ENCODE results near the gene FAT4.

FAT4 gene

DNA sequence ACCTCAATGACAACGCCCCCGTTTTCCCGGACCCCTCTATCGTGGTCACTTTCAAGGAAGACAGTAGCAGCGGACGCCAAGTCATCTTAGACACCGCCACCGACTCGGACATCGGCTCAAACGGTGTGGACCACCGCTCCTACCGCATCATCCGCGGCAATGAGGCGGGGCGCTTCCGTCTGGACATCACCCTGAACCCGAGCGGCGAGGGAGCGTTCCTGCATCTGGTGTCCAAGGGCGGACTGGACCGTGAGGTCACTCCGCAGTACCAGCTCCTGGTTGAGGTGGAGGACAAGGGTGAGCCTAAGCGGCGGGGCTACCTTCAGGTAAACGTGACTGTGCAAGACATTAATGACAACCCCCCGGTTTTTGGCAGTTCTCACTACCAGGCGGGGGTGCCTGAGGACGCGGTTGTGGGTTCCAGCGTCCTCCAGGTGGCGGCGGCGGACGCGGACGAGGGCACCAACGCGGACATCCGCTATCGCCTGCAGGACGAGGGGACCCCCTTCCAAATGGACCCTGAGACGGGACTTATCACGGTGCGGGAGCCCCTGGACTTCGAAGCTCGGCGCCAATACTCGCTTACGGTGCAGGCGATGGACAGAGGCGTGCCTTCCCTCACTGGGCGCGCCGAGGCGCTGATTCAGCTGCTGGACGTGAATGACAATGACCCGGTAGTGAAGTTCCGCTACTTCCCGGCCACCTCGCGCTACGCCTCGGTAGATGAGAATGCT lies 2.2 kb downstream of the FAT4 start:
- peak; percentile 73 for DNase-seq (ENCODE audit: low spot score)

DNA sequence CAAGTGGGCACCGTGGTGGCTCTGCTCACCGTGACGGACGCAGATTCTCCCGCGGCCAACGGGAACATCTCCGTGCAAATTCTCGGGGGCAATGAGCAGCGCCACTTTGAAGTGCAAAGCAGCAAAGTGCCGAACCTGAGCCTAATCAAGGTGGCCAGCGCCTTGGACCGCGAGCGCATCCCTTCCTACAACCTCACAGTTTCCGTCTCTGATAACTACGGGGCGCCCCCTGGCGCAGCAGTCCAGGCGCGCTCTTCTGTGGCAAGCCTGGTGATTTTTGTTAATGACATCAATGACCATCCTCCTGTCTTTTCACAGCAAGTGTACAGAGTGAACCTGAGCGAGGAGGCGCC lies 2.7 kb downstream of the FAT4 start:
- peak; percentile 67 for DNase-seq (ENCODE audit: low spot score)

DNA sequence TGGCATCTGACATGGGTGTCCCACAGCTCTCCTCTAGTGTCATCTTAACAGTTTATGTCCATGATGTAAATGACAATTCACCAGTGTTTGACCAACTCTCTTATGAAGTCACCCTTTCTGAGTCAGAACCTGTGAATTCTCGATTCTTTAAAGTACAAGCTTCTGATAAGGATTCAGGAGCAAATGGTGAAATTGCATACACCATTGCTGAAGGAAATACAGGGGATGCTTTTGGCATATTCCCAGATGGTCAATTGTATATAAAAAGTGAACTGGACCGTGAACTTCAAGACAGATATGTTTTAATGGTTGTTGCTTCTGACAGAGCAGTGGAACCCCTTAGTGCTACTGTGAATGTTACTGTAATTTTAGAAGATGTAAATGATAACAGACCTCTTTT lies 4.6 kb downstream of the FAT4 start:
- no peak for DNase-seq (ENCODE audit: low spot score)

DNA sequence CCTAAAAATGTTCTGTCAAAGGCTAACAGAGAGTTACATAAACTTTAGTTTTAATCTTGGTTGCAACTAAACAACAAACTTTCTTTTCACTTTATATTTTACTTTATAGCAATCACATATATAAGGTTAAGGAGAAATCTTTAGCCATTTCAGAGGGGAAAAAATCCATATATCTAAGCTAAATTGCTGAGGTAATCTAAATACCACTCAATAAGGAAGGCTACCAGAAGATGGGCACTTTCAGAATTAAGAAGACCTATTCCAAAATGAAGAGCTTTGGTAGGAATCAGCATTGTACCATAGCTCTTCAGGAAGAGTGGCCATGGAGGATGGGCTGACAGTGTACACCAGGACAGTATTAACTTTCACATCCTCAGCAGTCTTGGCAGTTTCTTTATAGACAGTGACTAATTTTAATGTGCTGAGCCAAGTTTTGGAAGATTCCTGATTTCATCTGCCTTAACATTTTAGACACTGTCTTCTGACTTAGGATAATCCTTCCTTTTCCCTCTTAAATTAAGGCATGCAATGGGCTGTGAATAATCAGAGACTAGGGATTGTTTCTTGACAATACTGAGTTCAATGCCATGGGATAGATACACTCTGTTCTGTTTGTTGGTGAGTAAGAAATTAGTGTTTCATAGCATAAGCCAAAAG lies 7.1 kb downstream of the FAT4 start:
- DNase-seq (ENCODE audit: low spot score): no peak

DNA sequence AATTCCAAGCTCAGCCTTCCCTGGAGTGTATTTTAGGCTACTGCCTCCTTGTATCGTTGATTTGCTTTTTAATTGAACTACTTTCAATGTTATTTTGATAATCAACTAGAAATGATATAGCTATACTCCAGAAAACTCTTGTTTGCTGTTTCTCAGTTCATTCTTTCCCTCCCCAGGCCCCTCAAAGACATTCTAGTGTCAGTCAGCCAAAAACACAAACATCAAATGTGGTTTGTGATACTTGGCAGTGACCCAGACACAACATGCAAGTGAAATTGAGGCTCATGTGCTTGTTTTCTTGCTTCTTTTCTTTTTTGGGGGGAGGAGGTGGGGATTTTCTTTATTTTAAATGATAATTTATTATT lies 7.6 kb downstream of the FAT4 start:
- DNase-seq (ENCODE audit: low spot score): no peak

DNA sequence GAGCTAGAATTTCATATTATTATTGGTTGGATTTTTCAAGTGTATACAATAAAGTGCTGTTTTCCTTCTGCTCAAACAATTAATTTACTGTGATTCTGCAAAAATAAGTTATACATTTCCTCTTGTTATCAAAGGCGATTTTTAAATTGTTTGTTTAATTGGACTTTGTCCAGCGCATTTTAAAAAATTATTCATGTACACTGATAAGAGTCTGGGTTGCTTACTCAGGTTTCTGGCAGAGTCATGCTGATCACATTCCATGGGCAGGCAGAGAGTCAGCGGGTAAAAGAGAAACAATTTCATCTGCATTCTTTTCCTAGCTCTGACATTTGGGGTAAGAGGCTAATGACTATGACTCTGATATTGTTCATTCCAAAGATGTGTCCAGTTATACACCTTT lies 8.9 kb downstream of the FAT4 start:
- no peak for DNase-seq (ENCODE audit: low spot score)

DNA sequence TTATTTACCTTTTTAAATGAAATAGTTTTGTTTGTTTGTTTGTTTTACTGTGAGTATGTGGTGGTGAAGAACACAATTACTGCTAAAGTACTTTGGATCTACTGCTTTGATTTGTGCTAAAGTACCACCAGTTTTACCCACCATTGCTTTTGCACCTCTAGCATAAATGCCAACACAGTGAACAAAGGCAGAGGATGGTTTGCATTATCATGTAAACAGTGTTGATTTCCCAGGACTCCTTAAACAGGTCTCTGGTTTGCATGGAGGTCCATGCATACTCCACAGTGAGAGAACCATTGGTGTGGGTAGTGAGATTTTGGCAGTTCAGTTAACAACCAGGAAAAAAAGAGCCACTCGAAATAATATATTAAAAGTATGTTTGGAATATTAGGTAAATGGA lies 11.0 kb downstream of the FAT4 start:
- no peak for DNase-seq (ENCODE audit: low spot score)

DNA sequence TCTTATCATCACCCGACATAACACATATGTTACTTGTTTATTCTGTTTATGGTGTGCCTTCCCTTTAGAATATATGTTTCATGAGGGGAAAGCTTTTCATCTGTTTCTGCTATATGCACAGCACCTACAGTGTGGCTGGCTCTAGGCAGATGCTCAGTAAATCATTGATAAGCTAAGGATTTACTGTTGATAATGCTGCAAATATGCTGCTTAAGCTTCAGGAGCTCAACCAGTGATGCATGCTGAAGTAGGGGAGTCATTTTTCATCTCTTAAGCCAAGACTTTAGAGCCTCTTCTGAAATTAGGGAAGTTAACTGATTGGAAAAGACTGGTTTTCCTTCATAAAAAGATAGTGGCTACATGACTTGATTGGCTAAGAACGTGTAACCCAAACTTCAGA lies 16.4 kb downstream of the FAT4 start:
- DNase-seq (ENCODE audit: low spot score): no peak

DNA sequence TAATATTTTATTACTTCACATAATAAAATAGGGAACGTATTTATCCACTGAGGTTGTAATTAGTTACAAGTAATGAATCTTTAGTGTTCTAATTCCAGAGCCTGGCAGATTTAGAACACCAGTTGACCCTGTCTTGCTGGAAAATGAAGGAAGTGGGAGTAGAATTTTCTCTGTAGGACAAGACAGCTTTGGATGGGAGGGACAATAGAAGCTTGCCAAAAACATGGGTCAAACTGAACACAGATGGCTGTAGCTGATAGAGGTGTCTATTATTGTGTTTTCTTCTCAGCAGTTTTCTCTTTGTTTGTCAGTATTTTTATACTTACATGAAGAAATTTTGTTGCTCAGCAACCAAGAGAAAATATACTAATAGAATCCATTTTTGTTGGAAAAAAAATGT lies 20.2 kb downstream of the FAT4 start:
- no peak for DNase-seq (ENCODE audit: low spot score)

DNA sequence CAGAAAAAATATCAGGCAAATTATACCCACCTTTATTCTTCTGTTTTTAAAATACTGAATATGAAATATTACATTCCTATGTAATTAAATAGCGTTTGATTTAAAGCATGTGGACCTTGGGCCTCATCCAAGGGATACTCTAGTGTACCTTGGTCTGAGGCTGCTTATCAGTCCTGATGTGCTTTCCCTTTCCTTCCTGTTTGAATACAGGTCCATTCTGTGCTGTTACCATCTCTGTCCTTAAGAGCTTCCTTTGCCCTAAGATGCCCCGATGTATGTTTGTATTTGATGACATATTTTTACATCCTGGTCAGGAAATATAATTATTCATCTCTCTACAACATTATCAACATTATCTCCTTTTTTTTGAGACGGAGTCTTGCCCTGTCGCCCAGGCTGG lies 24.1 kb downstream of the FAT4 start:
- DNase-seq (ENCODE audit: low spot score): no peak

DNA sequence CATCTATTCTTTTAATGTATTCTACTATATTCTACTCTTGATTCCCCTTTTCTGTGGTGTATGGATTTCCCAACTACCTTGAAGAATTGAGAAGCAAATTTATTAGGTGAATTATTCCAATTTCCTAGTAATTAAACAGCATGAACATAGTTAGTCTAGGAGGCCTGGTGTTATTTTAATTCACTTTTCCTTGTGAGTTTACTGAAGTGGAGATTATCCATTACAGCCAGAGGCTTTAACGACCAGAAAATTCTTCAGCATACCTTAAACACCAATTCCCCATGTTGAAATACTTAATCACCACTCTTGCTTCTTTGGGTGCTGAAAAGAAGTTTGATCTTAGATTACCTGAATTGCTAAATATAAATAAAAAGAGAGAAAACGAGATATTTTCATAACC lies 29.4 kb downstream of the FAT4 start:
- no peak for DNase-seq (ENCODE audit: low spot score)

DNA sequence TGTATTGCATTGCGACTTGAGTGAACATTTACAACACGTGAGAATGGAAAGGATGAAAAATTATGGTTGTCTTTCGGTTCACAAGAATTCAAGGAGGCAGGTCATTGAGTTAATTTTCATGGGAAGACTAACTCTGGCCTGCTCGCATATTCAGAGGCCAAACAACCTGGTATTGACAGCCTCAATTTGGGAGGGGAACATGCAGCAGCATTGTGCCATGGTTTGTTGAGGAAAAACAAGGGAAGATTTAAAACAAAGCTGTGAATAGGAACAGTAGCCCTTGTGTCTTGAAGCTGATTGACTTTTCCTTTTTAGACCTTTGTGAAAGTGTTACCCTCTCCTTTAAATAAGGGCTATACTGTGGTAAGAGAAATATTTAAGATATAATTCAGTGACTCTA lies 31.9 kb downstream of the FAT4 start:
- no peak for DNase-seq (ENCODE audit: low spot score)

DNA sequence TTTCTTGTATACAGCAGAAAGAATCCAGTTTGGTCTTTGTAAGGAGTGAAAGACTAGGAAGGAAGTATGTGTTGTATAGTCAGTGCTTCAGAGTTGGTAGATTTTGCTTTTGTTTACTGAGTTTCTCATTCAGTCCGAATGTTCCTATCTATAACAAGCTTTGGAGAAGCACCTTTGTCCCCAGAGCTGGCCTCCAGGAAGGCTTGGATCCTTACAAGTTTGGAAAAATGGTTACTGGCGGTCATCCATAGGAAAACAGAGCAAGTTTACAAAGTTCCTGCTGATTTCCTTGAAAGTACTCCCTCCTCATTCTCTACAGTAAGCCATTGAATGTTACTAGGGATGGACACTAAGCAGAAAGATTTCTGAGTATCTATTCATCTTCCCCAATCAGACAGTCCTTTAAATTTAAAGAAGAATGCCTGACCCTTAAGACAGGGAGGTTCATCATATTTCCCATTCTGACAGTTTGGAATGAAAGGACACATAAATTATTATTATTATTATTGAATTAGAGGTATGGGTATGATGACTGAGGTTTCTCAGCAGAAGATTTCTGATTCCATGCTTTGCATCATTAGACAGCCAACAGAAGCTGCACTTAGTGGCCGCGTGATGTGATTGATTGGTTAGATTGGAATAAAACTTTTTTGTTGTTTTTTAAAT lies 35.8 kb downstream of the FAT4 start:
- DNase-seq (ENCODE audit: low spot score): no peak

DNA sequence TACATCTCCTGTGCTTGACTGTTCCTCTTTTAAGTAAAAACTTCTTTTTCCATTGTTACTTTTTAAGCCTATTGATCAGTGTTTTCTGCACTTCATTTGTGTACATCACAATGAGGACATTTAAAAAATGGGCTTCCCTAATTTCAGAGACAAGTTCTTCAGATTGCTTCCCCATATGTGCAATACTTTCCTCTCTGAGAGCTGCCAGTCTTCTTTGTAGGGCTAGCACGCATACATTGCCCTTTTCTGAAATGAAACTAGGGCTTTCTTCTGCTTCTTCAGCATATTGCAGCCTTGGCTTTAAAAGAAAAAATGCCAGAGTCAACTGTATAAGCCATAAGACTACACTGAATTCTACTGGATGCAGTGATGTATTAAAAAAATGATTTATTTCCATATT lies 37.8 kb downstream of the FAT4 start:
- DNase-seq (ENCODE audit: low spot score): no peak

DNA sequence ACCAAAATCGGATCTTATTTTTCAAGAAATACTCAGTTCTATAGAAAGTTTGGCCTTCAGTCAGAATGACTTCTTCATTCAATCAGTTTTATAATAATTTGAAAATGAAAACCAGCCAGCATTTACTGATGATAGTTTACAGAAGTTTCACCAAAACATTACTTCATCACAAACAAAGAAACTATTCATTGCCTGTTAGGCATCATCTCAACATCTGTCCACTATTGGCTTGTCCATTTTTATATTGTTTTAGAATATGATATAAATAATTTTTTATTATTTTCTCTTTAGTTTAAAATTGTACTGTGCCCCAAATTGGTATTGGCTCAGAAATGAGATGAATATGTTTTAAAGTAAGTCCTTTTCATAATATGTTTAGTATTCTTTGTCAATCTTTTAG lies 38.4 kb downstream of the FAT4 start:
- no peak for DNase-seq (ENCODE audit: low spot score)

DNA sequence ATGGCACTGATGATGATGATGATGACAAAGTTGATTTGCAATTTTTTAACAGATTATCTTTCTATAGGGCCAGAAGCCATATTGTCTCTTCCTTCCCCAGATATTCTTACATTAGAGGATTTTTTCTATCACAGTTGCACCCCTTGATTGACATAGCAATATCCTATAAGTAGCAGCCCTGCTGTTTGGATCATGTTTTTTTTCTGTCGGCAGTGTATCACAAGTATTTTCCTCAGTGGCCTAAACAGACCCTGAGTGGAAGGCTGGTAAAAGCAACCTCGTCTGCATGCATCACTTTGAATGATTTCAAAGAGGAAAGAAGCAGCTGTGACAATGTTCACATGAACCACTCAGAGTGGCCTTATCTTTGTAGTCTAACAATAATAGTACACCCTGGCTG lies 41.0 kb downstream of the FAT4 start:
- no peak for DNase-seq (ENCODE audit: low spot score)

DNA sequence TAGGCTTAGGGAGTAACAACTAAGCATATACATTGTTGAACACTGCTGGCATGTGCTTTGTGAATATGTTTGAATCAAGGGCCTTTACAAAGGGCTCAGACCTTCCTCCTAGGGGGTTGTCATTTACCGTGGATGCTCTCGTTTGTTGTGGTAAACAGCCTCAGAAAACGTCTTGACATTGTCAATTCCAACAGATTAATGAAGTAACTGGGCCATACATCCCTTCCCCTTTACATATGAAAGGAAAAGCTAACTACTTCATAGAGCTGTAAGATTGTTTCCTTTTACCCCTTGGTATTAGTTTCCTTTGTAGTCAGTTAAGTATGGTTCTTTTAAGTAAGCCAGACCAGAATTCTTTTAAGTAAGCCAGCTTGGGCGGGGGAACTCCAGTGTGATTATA lies 42.9 kb downstream of the FAT4 start:
- DNase-seq (ENCODE audit: low spot score): no peak

DNA sequence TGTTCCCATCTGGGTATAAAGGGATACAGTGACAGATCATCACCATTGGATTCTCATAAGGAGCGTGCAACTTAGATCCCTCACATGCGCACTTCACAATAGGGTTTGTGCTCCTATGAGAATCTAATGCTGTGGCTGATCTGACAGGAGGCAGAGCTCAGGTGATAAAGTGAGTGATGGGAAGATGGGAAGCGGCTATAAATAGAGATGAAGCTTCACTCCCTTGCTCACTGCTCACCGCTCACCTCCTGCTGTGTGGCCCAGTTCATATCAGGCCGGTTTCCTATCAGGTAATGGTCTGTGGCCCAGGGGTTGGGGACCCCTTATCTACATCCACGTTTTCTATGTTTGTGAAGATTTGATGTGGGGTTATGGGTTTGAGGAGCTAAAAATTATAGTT lies 43.7 kb downstream of the FAT4 start:
- no peak for DNase-seq (ENCODE audit: low spot score)

DNA sequence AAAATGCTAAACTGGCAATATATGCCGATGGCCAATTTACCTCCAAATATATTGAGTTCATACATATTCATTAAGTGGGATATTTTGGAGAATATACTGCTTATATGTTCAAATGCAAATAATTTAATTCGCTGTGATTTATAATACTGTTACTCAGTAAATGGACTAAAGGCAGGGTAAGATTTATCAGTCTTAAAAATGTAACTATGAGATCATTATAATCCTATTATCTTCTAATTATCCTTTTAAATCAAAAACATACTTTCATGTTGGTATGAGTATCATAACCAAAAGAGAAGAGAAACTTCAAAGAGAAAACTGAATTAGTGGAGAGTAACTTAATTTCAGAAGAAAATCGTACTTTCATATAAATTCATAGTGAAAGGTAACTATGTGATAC lies 44.6 kb downstream of the FAT4 start:
- no peak for DNase-seq (ENCODE audit: low spot score)

DNA sequence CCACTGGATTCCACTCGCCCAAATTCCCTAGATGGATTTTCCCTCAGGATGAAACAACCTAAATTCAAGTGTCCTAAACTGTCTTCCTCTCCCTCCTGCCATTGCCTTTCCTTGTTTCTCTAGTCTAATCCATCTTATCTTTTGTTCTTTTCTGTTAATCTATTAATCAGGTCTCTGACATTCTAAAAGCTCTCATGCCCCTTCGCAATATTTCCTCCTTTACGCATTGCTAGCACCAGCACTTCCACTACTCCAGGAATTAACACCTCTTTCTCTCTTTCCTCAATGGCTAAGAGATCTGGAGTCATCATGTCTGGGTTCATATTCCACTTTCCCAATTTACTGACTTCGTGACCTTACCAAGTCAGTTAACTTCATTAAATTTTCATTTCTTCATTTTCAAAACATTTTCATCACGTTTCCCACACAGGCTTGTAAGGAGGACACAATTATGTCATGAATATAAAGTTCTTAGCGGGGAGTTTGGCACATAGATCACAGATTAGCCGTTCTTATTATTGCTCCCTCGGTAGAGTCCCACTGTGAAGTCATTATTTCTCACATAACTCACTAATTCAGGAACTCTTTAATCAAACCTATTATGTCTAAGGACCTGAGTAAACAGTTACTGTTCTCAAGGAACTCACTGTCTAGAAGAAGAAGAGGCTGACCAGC lies 45.3 kb downstream of the FAT4 start:
- no peak for DNase-seq (ENCODE audit: low spot score)

DNA sequence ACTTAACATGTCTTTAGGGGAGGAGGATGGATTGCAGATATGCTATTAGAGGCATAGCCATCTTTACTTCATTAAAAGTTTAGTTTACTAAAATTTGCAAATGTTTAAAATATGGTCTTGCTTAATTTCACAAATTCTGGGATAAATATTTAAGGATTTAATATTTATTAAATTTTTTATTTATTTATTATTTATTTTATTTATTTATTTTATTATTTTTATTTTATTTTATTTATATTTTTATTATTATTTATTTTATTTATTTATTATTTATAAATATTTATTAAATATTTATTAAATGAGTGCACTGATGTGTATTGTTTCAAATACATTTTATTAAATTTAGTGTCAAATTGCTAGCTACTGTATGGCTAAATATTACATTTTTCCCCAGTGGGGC lies 46.0 kb downstream of the FAT4 start:
- no peak for DNase-seq (ENCODE audit: low spot score)

Data from left forelimb (tissue), 1 donor.